ENCODE data around the gene ELFN2.
"Not testable (repeated sequence)": the region's sequence is repeated elsewhere in the genome, so short reads cannot be mapped to it uniquely, and the experiment has no call there.

Gene ELFN2

DNA sequence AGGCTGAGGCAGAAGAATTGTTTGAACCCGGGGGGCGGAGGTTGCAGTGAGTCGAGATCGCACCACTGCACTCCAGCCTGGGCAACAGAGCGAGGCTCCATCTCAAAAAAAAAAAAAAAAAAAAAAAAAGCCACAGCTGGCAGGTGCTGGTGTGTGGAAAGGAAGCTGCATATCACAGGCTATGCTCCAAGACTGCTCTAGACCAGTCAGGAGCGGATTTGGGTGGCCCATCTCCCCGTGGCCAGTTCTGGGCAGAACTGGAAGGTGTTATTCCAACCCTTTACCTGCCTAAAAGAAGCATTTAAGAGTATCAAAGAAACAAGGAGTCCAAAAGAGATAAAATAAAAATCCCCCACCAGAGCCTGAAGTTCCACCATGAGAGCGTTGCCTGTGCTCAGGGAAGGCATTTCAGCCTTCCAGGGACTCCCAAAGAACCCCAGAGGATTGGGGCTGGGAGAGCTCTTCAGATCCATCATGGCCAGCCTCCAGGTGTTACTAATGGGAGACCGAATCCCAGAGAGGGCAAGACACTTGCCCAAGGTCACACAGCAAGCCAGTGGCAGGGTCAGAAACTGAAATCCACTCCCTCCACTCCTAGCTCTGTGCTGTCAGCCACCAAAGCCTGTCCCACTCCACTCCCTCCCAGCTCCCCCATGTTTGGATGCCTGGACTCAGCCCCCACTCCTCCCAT is 44.6 kb upstream of the ELFN2 start:
- TF ChIP-seq, protein P1, sequence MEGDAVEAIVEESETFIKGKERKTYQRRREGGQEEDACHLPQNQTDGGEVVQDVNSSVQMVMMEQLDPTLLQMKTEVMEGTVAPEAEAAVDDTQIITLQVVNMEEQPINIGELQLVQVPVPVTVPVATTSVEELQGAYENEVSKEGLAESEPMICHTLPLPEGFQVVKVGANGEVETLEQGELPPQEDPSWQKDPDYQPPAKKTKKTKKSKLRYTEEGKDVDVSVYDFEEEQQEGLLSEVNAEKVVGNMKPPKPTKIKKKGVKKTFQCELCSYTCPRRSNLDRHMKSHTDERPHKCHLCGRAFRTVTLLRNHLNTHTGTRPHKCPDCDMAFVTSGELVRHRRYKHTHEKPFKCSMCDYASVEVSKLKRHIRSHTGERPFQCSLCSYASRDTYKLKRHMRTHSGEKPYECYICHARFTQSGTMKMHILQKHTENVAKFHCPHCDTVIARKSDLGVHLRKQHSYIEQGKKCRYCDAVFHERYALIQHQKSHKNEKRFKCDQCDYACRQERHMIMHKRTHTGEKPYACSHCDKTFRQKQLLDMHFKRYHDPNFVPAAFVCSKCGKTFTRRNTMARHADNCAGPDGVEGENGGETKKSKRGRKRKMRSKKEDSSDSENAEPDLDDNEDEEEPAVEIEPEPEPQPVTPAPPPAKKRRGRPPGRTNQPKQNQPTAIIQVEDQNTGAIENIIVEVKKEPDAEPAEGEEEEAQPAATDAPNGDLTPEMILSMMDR (IDR thresholded peaks at IDR 0.05; ENCODE audit: low read depth, low read length), result no peak

DNA sequence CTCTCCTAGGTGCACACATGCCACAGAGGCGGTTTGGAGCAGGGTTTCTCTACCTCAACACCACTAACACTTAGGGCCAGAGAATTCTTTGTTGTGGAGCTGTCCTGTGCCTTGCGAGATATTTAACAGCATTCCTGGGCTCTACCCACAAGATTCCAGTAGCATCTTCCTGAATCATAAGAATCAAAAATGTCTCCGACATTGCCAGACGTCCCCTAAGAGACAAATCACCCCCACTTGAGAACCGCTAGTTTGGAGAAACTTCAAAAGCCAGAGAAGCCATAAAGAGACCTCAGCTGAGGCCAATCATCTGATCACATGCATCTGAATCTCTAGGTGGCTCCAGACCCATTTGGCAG is 42.8 kb upstream of the ELFN2 start:
- TF ChIP-seq, protein P1 (IDR thresholded peaks at IDR 0.05; ENCODE audit: low read depth, low read length), result no peak
- H3K4me3 ChIP-seq (ENCODE audit: low read depth, low read length), result no peak overlapping the region

More for the DNA sequence above, 44.6 kb upstream of the ELFN2 start:
- H3K4me3 ChIP-seq (ENCODE audit: low read depth, low read length), result no peak overlapping the region

DNA sequence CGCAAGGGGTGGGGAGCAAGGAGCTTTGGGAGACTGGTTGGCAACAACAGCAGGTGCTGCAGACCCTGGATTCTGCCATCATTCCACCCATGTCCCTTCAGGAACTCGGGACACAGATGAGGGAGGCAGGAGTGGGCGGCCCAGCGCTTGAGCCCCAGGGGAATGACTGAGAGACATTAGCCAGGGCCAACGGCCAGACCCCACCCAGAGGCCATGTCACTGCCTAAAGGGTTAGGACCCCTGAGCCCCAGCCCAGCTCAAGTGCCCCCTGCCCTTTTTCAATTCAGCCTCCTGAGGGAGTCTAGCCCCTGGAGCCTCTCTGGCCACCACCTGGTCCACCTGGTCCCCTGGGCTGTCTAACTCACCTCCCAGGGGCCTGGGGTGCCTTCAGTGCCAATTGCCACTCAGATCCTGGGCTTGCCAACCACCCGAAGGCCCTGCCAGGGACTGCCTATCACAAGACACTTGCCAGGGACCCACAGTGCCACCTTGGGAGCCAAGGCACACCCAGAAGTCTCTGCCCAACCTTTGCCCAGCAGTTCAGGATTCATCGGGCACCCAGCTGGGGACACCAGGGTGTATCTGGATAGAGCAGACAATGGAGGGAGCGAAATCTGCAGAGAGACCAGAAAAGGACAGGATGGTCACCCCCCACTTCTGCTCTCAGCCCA is 42.3 kb upstream of the ELFN2 start:
- TF ChIP-seq, protein P1 (IDR thresholded peaks at IDR 0.05; ENCODE audit: low read depth, low read length), result no peak
- H3K4me3 ChIP-seq (ENCODE audit: low read depth, low read length), result no peak overlapping the region

DNA sequence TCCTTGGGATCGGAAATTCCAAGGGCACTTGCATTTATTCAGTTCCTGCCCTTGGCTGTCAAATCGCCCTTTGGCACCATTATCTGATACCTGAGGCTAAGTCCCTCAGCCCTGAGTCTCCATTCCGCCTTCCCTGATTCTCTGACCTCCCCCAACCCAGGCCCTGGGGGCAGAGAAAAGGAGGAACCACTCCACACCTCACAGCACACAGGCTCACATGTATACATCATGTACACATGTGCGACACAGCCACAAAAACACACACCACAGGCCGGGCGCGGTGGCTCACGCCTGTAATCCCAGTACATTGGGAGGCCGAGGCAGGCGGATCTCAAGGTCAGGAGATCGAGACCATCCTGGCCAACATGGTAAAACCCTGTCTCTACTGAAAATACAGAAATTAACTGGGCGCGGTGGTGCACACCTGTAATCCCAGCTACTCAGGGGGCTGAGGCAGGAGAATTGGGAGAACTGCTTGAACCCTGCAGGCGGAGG is 41.0 kb upstream of the ELFN2 start:
- not testable (repeated sequence) for H3K4me3 ChIP-seq (ENCODE audit: low read depth, low read length)

DNA sequence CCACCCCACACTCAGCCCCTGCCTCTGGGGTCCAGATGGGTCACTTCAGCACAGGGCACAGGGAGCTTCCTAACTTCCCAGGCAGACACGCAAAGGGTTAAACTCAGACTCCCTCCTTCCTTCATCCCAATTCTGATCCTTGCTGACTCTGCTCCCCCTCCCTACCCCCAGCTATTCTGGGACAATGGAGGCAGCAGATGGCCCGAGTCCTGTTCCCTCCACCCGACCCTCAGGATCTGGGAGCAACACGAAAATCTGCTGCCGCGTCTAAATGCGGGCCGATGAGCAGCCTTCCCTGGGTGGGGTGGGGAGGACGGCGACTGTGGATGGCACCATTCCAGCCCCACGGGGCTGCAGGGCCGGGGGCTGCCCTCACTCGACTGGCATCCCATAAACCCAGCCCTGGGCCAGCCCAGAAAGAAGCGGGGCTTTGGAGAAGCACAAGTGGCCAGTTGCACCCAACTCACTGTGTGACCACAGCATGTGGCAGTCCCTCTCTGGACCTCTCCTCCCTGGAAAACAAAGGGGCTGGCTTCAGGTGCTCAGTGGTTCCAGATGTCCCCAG is 40.2 kb upstream of the ELFN2 start:
- H3K4me3 ChIP-seq (ENCODE audit: low read depth, low read length), result no peak overlapping the region
- TF ChIP-seq, protein P1 (IDR thresholded peaks at IDR 0.05; ENCODE audit: low read depth, low read length), result no peak

DNA sequence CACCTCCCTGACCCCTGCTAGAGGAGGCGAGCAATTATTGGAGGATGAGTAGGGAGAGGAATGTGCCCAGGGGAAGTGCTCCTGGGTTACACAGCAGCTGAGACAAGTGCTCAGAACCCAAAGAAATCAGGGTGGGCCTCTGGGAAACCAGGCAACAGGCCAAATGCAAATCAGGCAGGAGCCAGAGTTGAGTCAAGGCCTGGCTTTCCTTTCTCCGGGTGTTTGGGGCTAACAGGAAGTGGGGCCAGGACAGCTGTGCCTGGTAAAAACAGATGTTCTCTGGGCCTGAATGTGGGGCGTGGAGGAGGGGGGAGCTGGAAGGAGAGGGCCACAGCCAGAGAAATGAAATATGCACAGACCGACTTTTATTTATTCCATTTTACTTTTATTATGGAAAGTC is 36.9 kb upstream of the ELFN2 start:
- TF ChIP-seq, protein P1 (IDR thresholded peaks at IDR 0.05; ENCODE audit: low read depth, low read length), result no peak

DNA sequence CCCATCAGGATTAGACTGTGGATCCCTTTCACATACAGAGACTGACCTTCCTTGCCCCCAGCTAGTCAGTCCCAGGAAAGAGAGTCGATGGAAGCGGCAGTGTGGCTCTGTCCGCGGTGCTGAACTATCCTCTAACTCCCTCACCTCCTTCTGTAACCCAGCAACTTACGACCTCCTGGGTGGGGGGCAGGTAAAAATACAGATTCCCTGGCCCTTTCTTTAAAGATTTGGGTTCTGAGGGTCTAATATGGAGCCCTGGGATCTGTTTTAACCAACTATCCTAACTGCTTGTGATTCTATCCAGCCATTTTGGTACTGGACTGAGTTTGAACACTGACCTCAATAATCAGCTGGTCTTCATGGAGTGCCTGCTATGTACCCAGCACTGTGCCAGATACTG is 35.7 kb upstream of the ELFN2 start:
- no peak overlapping the region for H3K4me3 ChIP-seq (ENCODE audit: low read depth, low read length)
- TF ChIP-seq, protein P1 (IDR thresholded peaks at IDR 0.05; ENCODE audit: low read depth, low read length), result no peak

More for the DNA sequence above, 36.9 kb upstream of the ELFN2 start:
- H3K4me3 ChIP-seq (ENCODE audit: low read depth, low read length), result no peak overlapping the region
